HCT116 (cell line): ENCODE results near the gene GBP7. TPM values are rescaled to one million over a fixed set of nuclear protein-coding genes. Genes with fewer than 3 reads are reported as not detected.
"Not testable (repeated sequence)": the region's sequence is repeated elsewhere in the genome, so short reads cannot be mapped to it uniquely, and the experiment has no call there.

Experiments used
- ATAC-seq: fragments of 200-7000 bp; cut with Tn5 transposase; 2 replicates; pipeline ENCODE4 v1.9.1; 2020; ENCODE audit warnings: mild to moderate bottlenecking, moderate library complexity
- BruUV-seq: library from RNA; stranded (reverse); fragments of 400-500 nt; replicated peaks from 2 replicates; lab custom pipeline; 2021; lab: Mats Ljungman, UMichigan
- CTCF ChIA-PET: fragments of 300-600 bp; sonication (Branson Sonifier 250); formaldehyde crosslinking; loops from one replicate; lab custom pipeline; 2021; ENCODE audit warnings: antibody characterized with exemption; lab: Charles Lee
- POLR2A ChIA-PET: fragments of 300-600, 350-600 bp; sonication (Branson Sonifier 250); formaldehyde crosslinking; loops from one replicate; lab custom pipeline; 2021; ENCODE audit warnings: antibody characterized with exemption; lab: Charles Lee
- RAD21 ChIA-PET, 2 experiments: fragments of 300-600 bp; sonication (Branson Sonifier 250); formaldehyde crosslinking; loops; one replicate each; lab custom pipeline; 2023; ENCODE audit warnings: low total read pairs in 2 of 2; ENCODE audit not compliant: uncharacterized antibody in 2 of 2, unreplicated experiment in 2 of 2, low non-redundant PET in 1 of 2; lab: Charles Lee
- DNase-seq: peaks from one replicate; pipeline ENCODE4 v3.0.0-alpha.2; 2010; ENCODE audit warnings: low read depth, low spot score
- H2AFZ ChIP-seq: fragments of 200-600 bp; shearing (Covaris generic), sonication (generic); 2 replicates; pipeline ENCODE4 v1.6.1; 2017; ENCODE audit warnings: low read depth, mixed run types, mixed read lengths, antibody characterized with exemption, low read length; ENCODE audit not compliant: poor library complexity, severe bottlenecking
- H3K27ac ChIP-seq: 2 replicates; pipeline ENCODE4 v1.5.1; 2012; ENCODE audit warnings: low read depth, low read length
- H3K27me3 ChIP-seq: fragments of 200-600 bp; sonication (generic); 2 replicates; pipeline ENCODE4 v1.6.1; 2016; ENCODE audit warnings: mixed run types, low read length, mixed read lengths; ENCODE audit not compliant: insufficient read depth
- H3K36me3 ChIP-seq, 2 experiments: fragments of 200-500 bp in 1 of 2; fragments of 200-600 bp in 1 of 2; sonication (Bioruptor generic) in 1 of 2; sonication (generic) in 1 of 2; 2 replicates each; pipeline versions ENCODE4 v1.5.1 to v1.6.1; 2014 to 2016; ENCODE audit warnings: low read length in 2 of 2, inconsistent platforms in 1 of 2, mixed read lengths in 1 of 2, mixed run types in 1 of 2; ENCODE audit not compliant: insufficient read depth in 2 of 2, control insufficient read depth in 1 of 2
- H3K4me1 ChIP-seq, 2 experiments: fragments of 200-600 bp in 1 of 2; sonication (generic) in 1 of 2; 2 replicates each; pipeline versions ENCODE4 v1.5.1 to v1.6.1; 2012 to 2017; ENCODE audit warnings: low read length in 2 of 2, inconsistent platforms in 1 of 2, mild to moderate bottlenecking in 1 of 2, mixed read lengths in 1 of 2, mixed run types in 1 of 2, moderate library complexity in 1 of 2; ENCODE audit not compliant: insufficient read depth in 2 of 2, control insufficient read depth in 1 of 2
- H3K4me2 ChIP-seq: fragments of 200-600 bp; sonication (generic); 2 replicates; pipeline ENCODE4 v1.6.1; 2017; ENCODE audit warnings: mixed run types, low read length, mixed read lengths
- H3K4me3 ChIP-seq, 2 experiments: fragments of 200-600 bp in 1 of 2; sonication (generic) in 1 of 2; replicated peaks in 1 of 2; 2 replicates each; pipeline ENCODE4 v1.5.1; 2011 to 2016; ENCODE audit warnings: low read length in 2 of 2, control low read depth in 1 of 2, low read depth in 1 of 2, mild to moderate bottlenecking in 1 of 2, mixed read lengths in 1 of 2, mixed run types in 1 of 2
- H3K79me2 ChIP-seq: fragments of 200-600 bp; sonication (generic); 2 replicates; pipeline ENCODE4 v1.6.1; 2017; ENCODE audit warnings: mild to moderate bottlenecking, mixed run types, low read length, moderate library complexity, mixed read lengths; ENCODE audit not compliant: insufficient read depth
- H3K9ac ChIP-seq: fragments of 200-600 bp; sonication (generic); 2 replicates; pipeline ENCODE4 v1.6.1; 2016; ENCODE audit warnings: low read length, mixed read lengths
- H3K9me2 ChIP-seq: fragments of 200-600 bp; sonication (generic), shearing (Covaris generic); 2 replicates; pipeline ENCODE4 v1.6.1; 2017; ENCODE audit warnings: mixed run types, mild to moderate bottlenecking, moderate library complexity; ENCODE audit not compliant: insufficient read depth
- H3K9me3 ChIP-seq, 2 experiments: fragments of 200-500 bp in 1 of 2; fragments of 200-600 bp in 1 of 2; sonication (Bioruptor generic) in 1 of 2; sonication (generic) in 1 of 2; 2 replicates each; pipeline ENCODE4 v1.6.1; 2014 to 2017; ENCODE audit warnings: low read length in 2 of 2, mixed read lengths in 2 of 2, inconsistent platforms in 1 of 2, low read depth in 1 of 2, mild to moderate bottlenecking in 1 of 2, mixed run types in 1 of 2, moderate library complexity in 1 of 2; ENCODE audit not compliant: control insufficient read depth in 1 of 2, insufficient read depth in 1 of 2
- H4K20me1 ChIP-seq: fragments of 200-600 bp; sonication (generic), shearing (Covaris generic); 2 replicates; pipeline ENCODE4 v1.6.1; 2017; ENCODE audit warnings: mixed run types, mild to moderate bottlenecking, moderate library complexity; ENCODE audit not compliant: insufficient read depth
- TCF7L2 ChIP-seq: IDR thresholded peaks from 2 replicates; pipeline ENCODE4 v1.7.0; 2011; ENCODE audit warnings: borderline replicate concordance, inconsistent platforms; ENCODE audit not compliant: insufficient read depth, insufficient read length; ENCODE audit errors: extremely low read depth
- ZBTB33 ChIP-seq: IDR thresholded peaks from 2 replicates; pipeline ENCODE4 v1.6.1; 2011; ENCODE audit warnings: mild to moderate bottlenecking, low read length, moderate library complexity; ENCODE audit not compliant: insufficient replicate concordance; ENCODE audit errors: extremely low read depth
- ZFX ChIP-seq: fragments of 450-650 bp; IDR thresholded peaks from 2 replicates; pipeline ENCODE4 v1.6.1; 2017
- intact Hi-C: fragments of 100-400 bp; cut with micrococcal nuclease; formaldehyde crosslinking; loops from 2 replicates; pipeline ENCODE4 v1.10.0; 2022
- total RNA-seq: library from RNA; stranded (reverse); gene quantifications from one replicate; pipeline ENCODE4 v1.2.1, GENCODE V29; 2021; ENCODE audit not compliant: unreplicated experiment

The GBP7 gene
- total RNA-seq, 1 experiment from 2014 or later: not detected

DNA sequence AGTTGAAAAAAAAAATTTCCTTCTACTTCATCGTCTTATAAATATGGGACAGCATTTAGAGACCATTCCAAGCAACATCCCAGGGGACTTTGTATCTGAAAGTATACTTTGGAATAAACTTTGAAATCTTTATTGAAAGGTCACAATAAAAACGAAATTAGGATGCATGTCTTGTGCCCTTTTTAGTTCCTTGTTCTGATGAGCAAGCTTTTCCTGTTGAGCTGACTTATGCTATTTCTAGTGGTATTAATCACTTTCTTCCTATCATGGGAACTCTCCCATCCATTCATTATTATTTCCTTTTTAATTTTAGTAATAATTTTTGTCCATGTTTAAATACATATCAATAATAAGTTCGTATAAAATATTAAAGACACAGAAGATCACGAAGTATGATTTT lies 45.9 kb downstream of the GBP7 start:
- Histone ChIP-seq H3K4me2 (no peak overlapping the region), H4K20me1 (no peaks in the 10 kb centered on the region), H3K9ac (no peak overlapping the region), H3K4me1 (peaks cover 0 to 8% of the 10 kb centered on the region in 2 experiments; a peak in 1 of 4 replicates), H3K9me3 (no peaks in the 10 kb centered on the region), H3K79me2 (no peaks in the 10 kb centered on the region), H3K9me2 (no peaks in the 10 kb centered on the region), H2AFZ (no peak overlapping the region), H3K4me3 (no peak overlapping the region), H3K27ac (no peak overlapping the region), H3K36me3 (no peaks in the 10 kb centered on the region), H3K27me3 (no peaks in the 10 kb centered on the region)
- ATAC-seq (no peak), DNase-seq (no peak)
- TF ChIP-seq ZBTB33 (no peak), ZFX (no peak), TCF7L2 (no peak)
- ChIA-PET POLR2A (no interaction called here), RAD21 (no interaction called here), CTCF (no interaction called here)
- BruUV-seq: no TSS peak
- intact Hi-C loops: no loop called here

DNA sequence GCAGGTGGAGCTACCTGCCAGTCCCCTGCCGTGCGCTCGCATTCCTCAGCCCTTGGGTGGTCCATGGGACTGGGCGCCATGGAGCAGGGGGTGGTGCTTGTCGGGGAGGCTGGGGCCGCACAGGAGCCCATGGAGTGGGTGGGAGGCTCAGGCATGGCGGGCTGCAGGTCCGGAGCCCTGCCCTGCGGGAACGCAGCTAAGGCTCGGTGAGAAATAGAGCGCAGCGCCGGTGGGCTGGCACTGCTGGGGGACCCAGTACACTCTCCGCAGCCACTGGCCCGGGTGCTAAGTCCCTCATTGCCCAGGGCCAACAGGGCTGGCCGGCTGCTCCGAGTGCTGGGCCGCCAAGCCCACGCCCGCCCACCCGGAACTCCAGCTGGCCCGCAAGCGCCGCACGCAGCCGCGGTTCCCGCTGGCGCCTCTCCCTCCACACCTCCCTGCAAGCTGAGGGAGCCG lies 47.8 kb downstream of the GBP7 start:
- H3K4me2 ChIP-seq, H2AFZ ChIP-seq, RAD21 ChIA-PET, CTCF ChIA-PET, H3K27me3 ChIP-seq, H3K27ac ChIP-seq, DNase-seq, H3K9ac ChIP-seq, H3K36me3 ChIP-seq, BruUV-seq, H3K79me2 ChIP-seq, intact Hi-C loops, H3K4me1 ChIP-seq, POLR2A ChIA-PET, ATAC-seq, H3K4me3 ChIP-seq, H3K9me3 ChIP-seq, H3K9me2 ChIP-seq, H4K20me1 ChIP-seq: not testable (repeated sequence)

DNA sequence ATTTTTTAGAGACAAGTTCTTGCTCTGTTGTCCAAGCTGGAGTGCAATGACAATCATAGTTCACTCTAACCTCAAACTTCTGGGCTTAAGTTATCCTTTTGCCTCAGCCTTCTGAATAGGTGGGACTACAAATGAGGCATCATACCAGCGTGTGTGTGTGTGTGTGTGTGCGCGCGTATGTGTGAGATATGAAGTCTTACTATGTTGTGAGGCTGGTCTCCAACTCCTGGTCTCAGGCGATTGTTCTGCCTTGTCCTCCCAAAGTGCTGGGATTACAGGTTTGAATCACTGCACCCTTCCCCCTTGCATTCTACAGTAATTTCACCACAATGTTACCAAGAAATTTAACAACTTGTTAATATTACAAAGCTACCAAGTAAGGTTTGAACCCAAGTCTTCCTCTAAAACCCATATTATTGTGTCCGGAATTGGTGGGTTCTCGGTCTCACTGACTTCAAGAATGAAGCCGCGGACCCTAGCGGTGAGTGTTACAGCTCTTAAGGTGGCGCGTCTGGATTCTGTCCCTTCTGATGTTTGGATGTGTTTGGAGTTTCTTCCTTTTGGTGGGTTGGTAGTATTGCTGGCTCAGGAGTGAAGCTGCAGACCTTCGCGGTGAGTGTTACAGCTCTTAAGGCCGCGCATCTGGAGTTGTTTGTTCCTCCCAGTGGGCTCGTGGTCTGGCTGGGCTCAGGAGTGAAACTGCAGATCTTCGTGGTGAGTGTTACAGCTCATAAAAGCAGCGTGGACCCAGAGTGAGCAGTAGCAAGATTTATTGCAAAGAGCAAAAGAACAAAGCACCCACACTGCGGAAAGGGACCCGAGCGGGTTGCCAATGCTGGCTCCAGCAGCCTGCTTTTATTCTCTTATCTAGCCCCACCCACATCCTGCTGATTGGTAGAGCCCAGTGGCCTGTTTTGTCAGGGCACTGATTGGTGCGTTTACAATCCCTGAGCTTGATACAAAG lies 48.9 kb downstream of the GBP7 start:
- H4K20me1 ChIP-seq, RAD21 ChIA-PET, ATAC-seq, H2AFZ ChIP-seq, H3K27ac ChIP-seq, H3K4me3 ChIP-seq, H3K79me2 ChIP-seq, H3K4me2 ChIP-seq, DNase-seq, intact Hi-C loops, POLR2A ChIA-PET, BruUV-seq, H3K9me2 ChIP-seq, H3K9ac ChIP-seq, H3K9me3 ChIP-seq, CTCF ChIA-PET, H3K36me3 ChIP-seq, H3K27me3 ChIP-seq, H3K4me1 ChIP-seq: not testable (repeated sequence)
